GM23338 (cell line): ENCODE measurements around the gene PAEP. TPM values are rescaled to one million over a fixed set of nuclear protein-coding genes. Genes with fewer than 3 reads are reported as not detected.

Experiments used
- ATAC-seq: fragments of 200-7000 bp; cut with Tn5 transposase; 3 replicates; pipeline ENCODE4 v1.9.1; 2020
- DNase-seq: peaks from one replicate; pipeline ENCODE4 v3.0.0-alpha.2; 2015; ENCODE audit warnings: low spot score
- H2AFZ ChIP-seq: fragments of 200-600 bp; sonication (generic); 2 replicates; pipeline ENCODE4 v1.8.0; 2016; ENCODE audit warnings: antibody characterized with exemption, mild to moderate bottlenecking, moderate library complexity
- H3F3A ChIP-seq: fragments of 200-600 bp; sonication (generic); replicated peaks from 2 replicates; pipeline ENCODE4 v1.8.0; 2017; ENCODE audit warnings: antibody characterized with exemption, mixed run types, low read depth
- H3K27ac ChIP-seq: fragments of 200-600 bp; sonication (generic); 2 replicates; pipeline ENCODE4 v1.6.1; 2016; ENCODE audit warnings: low read depth
- H3K27me3 ChIP-seq: fragments of 200-600 bp; sonication (generic); 2 replicates; pipeline ENCODE4 v1.8.0; 2016; ENCODE audit warnings: mild to moderate bottlenecking, mixed run types, moderate library complexity; ENCODE audit not compliant: insufficient read depth
- H3K36me3 ChIP-seq: fragments of 200-600 bp; sonication (generic); 2 replicates; pipeline ENCODE4 v1.8.0; 2016; ENCODE audit warnings: mild to moderate bottlenecking; ENCODE audit not compliant: insufficient read depth
- H3K4me1 ChIP-seq: fragments of 200-600 bp; sonication (generic); 2 replicates; pipeline ENCODE4 v1.8.0; 2016; ENCODE audit warnings: mild to moderate bottlenecking, moderate library complexity; ENCODE audit not compliant: insufficient read depth
- H3K4me2 ChIP-seq: fragments of 200-600 bp; sonication (generic); 2 replicates; pipeline ENCODE4 v1.7.1; 2017; ENCODE audit warnings: mixed run types
- H3K4me3 ChIP-seq: fragments of 200-600 bp; sonication (generic); 2 replicates; pipeline ENCODE4 v1.6.1; 2016; ENCODE audit warnings: mixed run types
- H3K79me2 ChIP-seq: fragments of 200-600 bp; sonication (generic); replicated peaks from 2 replicates; pipeline ENCODE4 v1.8.0; 2017; ENCODE audit warnings: mild to moderate bottlenecking; ENCODE audit not compliant: insufficient read depth
- H3K9me2 ChIP-seq: fragments of 200-600 bp; sonication (generic); 2 replicates; pipeline ENCODE4 v1.8.0; 2017; ENCODE audit not compliant: insufficient read depth
- H4K20me1 ChIP-seq: fragments of 200-600 bp; sonication (generic); replicated peaks from 2 replicates; pipeline ENCODE4 v1.8.0; 2017; ENCODE audit warnings: mild to moderate bottlenecking; ENCODE audit not compliant: insufficient read depth
- H3K27ac Mint-ChIP-seq: 2 replicates; pipeline ENCODE4 v1.8.0; 2020; ENCODE audit warnings: inconsistent platforms, mild to moderate bottlenecking, moderate library complexity, mixed read lengths
- H3K27me3 Mint-ChIP-seq: 3 replicates; pipeline ENCODE4 v1.8.0; 2022; ENCODE audit warnings: low read depth, mild to moderate bottlenecking, moderate library complexity, mixed read lengths, inconsistent platforms; ENCODE audit not compliant: insufficient read depth, poor library complexity
- H3K36me3 Mint-ChIP-seq: 3 replicates; pipeline ENCODE4 v1.8.0; 2021; ENCODE audit warnings: low read depth, mild to moderate bottlenecking, inconsistent platforms, moderate library complexity, mixed read lengths
- H3K4me1 Mint-ChIP-seq: 3 replicates; pipeline ENCODE4 v1.8.0; 2020; ENCODE audit warnings: mild to moderate bottlenecking, inconsistent platforms, mixed read lengths
- H3K4me3 Mint-ChIP-seq: 3 replicates; pipeline ENCODE4 v1.8.0; 2021; ENCODE audit warnings: moderate library complexity, mild to moderate bottlenecking, inconsistent platforms, mixed read lengths
- H3K9me3 Mint-ChIP-seq: 3 replicates; pipeline ENCODE4 v1.8.0; 2020; ENCODE audit warnings: moderate library complexity, mild to moderate bottlenecking, inconsistent platforms, mixed read lengths
- CREB1 ChIP-seq: fragments of 250-450 bp; sonication (Bioruptor Pico); IDR thresholded peaks from 2 replicates; pipeline ENCODE4 v1.5.0; 2020; ENCODE audit warnings: low read depth, mild to moderate bottlenecking, moderate library complexity
- CTCF ChIP-seq, 2 experiments: fragments of 200-600 bp in 1 of 2; sonication (generic) in 1 of 2; conservative IDR thresholded peaks; 2 replicates each; pipeline versions ENCODE4 v1.5.1 to v1.6.1; 2016 to 2017; ENCODE audit warnings: antibody characterized with exemption in 2 of 2, low read depth in 2 of 2, mild to moderate bottlenecking in 2 of 2, moderate library complexity in 1 of 2
- EZH2 ChIP-seq: fragments of 200-600 bp; sonication (generic); IDR thresholded peaks from one replicate; pipeline ENCODE4 v1.8.0; 2017; ENCODE audit warnings: antibody characterized with exemption, mild to moderate bottlenecking, low read depth; ENCODE audit not compliant: unreplicated experiment
- EZH2phosphoT487 ChIP-seq: fragments of 200-600 bp; sonication (generic); IDR thresholded peaks from one replicate; pipeline ENCODE4 v1.8.1; 2018; ENCODE audit warnings: antibody characterized with exemption; ENCODE audit not compliant: unreplicated experiment
- JUNB ChIP-seq: IDR thresholded peaks from one replicate; pipeline ENCODE4 v1.6.1; 2016; ENCODE audit warnings: antibody characterized with exemption; ENCODE audit not compliant: unreplicated experiment
- NANOG ChIP-seq: IDR thresholded peaks from 2 replicates; pipeline ENCODE4 v1.6.1; 2016; ENCODE audit warnings: antibody characterized with exemption, borderline replicate concordance
- REST ChIP-seq: IDR thresholded peaks from one replicate; pipeline ENCODE4 v1.6.1; 2018; ENCODE audit warnings: antibody characterized with exemption; ENCODE audit not compliant: unreplicated experiment
- STAT1 ChIP-seq: IDR thresholded peaks from one replicate; pipeline ENCODE4 v1.6.1; 2016; ENCODE audit warnings: antibody characterized with exemption; ENCODE audit not compliant: unreplicated experiment
- ZNF114 ChIP-seq: fragments of 250-450 bp; sonication (Bioruptor Pico); IDR thresholded peaks from 2 replicates; pipeline ENCODE4 v1.5.0; 2020; ENCODE audit warnings: mild to moderate bottlenecking, moderate library complexity
- ZNF331 ChIP-seq: fragments of 250-450 bp; sonication (Bioruptor Pico); IDR thresholded peaks from 2 replicates; pipeline ENCODE4 v1.5.0; 2020; ENCODE audit warnings: low read depth, mild to moderate bottlenecking, moderate library complexity
- polyA plus RNA-seq: library from polyadenylated mRNA; unstranded; fragments of >200 nt; fragmentation: Nextera tagmentation; extraction: Ambion mirVana; gene quantifications from 2 replicates; pipeline ENCODE4 v1.2.1, GENCODE V29; 2016
- total RNA-seq: library from RNA; depleted of rRNA; stranded (reverse); fragments of >200 nt; shearing (Covaris generic); gene quantifications from 2 replicates; pipeline ENCODE4 v1.2.3, GENCODE V29; 2014

Gene PAEP
- total and polyA plus RNA-seq, 2 experiments from 2014 or later, result not detected

- TF ChIP-seq CTCF (conservative IDR thresholded peaks at IDR 0.05; ENCODE audit: low read depth in 2 of 2), result no peak
- no peak for TF ChIP-seq STAT1
Measured at GRCh38 chr9:135530146-135530545, 31.4 kb upstream of the PAEP start (continued).

GRCh38 chr9:135531096-135531495, 30.5 kb upstream of the PAEP start:
- H3K9me2 ChIP-seq, result no peaks in the 10 kb centered on the region
- Mint-ChIP-seq H3K4me3 (no peak overlapping the region), H3K4me1 (peaks cover 9% of the 10 kb centered on the region; the same call in 2 of the 3 replicates), H3K27me3 (peaks cover 5% of the 10 kb centered on the region), H3K27ac (no peak overlapping the region), H3K9me3 (no peaks in the 10 kb centered on the region), H3K36me3 (no peaks in the 10 kb centered on the region)
- H3K4me2 ChIP-seq, result no peak overlapping the region
- no peak overlapping the region for H3K27ac ChIP-seq
- ATAC-seq, result no peak
- H3F3A ChIP-seq, result no peaks in the 10 kb centered on the region
- DNase-seq, result no peak
- H3K4me1 ChIP-seq, result no peaks in the 10 kb centered on the region; the same call in 1 of the 2 replicates
- no peaks in the 10 kb centered on the region for H3K36me3 ChIP-seq
- no peak for TF ChIP-seq EZH2
- TF ChIP-seq CREB1 (CRISPR knock-in tag), result no peak
- no peak for TF ChIP-seq EZH2phosphoT487
- no peak for TF ChIP-seq REST
- TF ChIP-seq ZNF331, result no peak
- no peak for TF ChIP-seq CTCF (conservative IDR thresholded peaks at IDR 0.05; ENCODE audit: low read depth in 2 of 2)
- no peak for TF ChIP-seq NANOG
- no peak for TF ChIP-seq JUNB
- TF ChIP-seq ZNF114 (CRISPR knock-in tag), result no peak
- H3K79me2 ChIP-seq, result no peaks in the 10 kb centered on the region
- no peaks in the 10 kb centered on the region for H4K20me1 ChIP-seq
- H3K4me3 ChIP-seq, result no peak overlapping the region
- no peak overlapping the region for H2AFZ ChIP-seq
- H3K27me3 ChIP-seq, result no peaks in the 10 kb centered on the region
